HG03432 (cell line): Measurements from ENCODE around the gene IL1RN.
"Not testable (repeated sequence)": the region's sequence is repeated elsewhere in the genome, so short reads cannot be mapped to it uniquely, and the experiment has no call there.

Source experiments
- ATAC-seq: cut with Tn5 transposase; IDR thresholded peaks from one replicate; pipeline ENCODE4 v1.9.1; 2021; ENCODE audit warnings: mild to moderate bottlenecking, moderate library complexity; ENCODE audit not compliant: unreplicated experiment

The IL1RN gene

GRCh38 chr2:113126845-113127645 lies at the start of gene IL1RN:
Gene IL1RN (plus strand): TSS chr2:113127598. CDS start chr2:113127625, 27 bp downstream.
- no peak for ATAC-seq

GRCh38 chr2:113077921-113078320 lies 49.5 kb upstream of the IL1RN start:
- no peak for ATAC-seq

- ATAC-seq, result no peak
Measured at GRCh38 chr2:113078350-113078839, 49.0 kb upstream of the IL1RN start.

GRCh38 chr2:113079131-113079530 lies 48.3 kb upstream of the IL1RN start:
- no peak for ATAC-seq

GRCh38 chr2:113080134-113080533 lies 47.3 kb upstream of the IL1RN start:
- ATAC-seq, result peak; percentile 56

GRCh38 chr2:113081488-113082210 lies 45.7 kb upstream of the IL1RN start:
- ATAC-seq, result no peak

- ATAC-seq, result no peak
Measured at GRCh38 chr2:113083296-113083695, 44.1 kb upstream of the IL1RN start.

- ATAC-seq, result no peak
Measured at GRCh38 chr2:113084249-113085000, 43.0 kb upstream of the IL1RN start.

GRCh38 chr2:113085542-113085941 lies 41.9 kb upstream of the IL1RN start:
- no peak for ATAC-seq

GRCh38 chr2:113088213-113088992 lies 39.0 kb upstream of the IL1RN start:
- ATAC-seq, result no peak

- no peak for ATAC-seq
Measured at GRCh38 chr2:113089916-113090315, 37.5 kb upstream of the IL1RN start.

- ATAC-seq, result no peak
Measured at GRCh38 chr2:113091231-113091896, 36.0 kb upstream of the IL1RN start.

- ATAC-seq, result no peak
Measured at GRCh38 chr2:113092864-113093612, 34.4 kb upstream of the IL1RN start.

GRCh38 chr2:113093613-113093977 lies 33.8 kb upstream of the IL1RN start:
- ATAC-seq, result no peak

GRCh38 chr2:113096306-113096705 lies 31.1 kb upstream of the IL1RN start:
- ATAC-seq, result not testable (repeated sequence)

GRCh38 chr2:113096842-113097618 lies 30.4 kb upstream of the IL1RN start:
- not testable (repeated sequence) for ATAC-seq

- peak; percentile 64 for ATAC-seq
Measured at GRCh38 chr2:113098041-113098440, 29.4 kb upstream of the IL1RN start.

- no peak for ATAC-seq
Measured at GRCh38 chr2:113098532-113098931, 28.9 kb upstream of the IL1RN start.

- ATAC-seq, result no peak
Measured at GRCh38 chr2:113102133-113102532, 25.3 kb upstream of the IL1RN start.
